CD4-positive, alpha-beta T cell treated with Interleukin-15 for 1 hour (primary cell): ENCODE data around the gene CELF5.
"Not testable (repeated sequence)": the region's sequence is repeated elsewhere in the genome, so short reads cannot be mapped to it uniquely, and the experiment has no call there.

ENCODE experiments used
- DNase-seq: peaks from one replicate; pipeline ENCODE4 v3.0.0-alpha.2; 2020

Gene CELF5

DNA sequence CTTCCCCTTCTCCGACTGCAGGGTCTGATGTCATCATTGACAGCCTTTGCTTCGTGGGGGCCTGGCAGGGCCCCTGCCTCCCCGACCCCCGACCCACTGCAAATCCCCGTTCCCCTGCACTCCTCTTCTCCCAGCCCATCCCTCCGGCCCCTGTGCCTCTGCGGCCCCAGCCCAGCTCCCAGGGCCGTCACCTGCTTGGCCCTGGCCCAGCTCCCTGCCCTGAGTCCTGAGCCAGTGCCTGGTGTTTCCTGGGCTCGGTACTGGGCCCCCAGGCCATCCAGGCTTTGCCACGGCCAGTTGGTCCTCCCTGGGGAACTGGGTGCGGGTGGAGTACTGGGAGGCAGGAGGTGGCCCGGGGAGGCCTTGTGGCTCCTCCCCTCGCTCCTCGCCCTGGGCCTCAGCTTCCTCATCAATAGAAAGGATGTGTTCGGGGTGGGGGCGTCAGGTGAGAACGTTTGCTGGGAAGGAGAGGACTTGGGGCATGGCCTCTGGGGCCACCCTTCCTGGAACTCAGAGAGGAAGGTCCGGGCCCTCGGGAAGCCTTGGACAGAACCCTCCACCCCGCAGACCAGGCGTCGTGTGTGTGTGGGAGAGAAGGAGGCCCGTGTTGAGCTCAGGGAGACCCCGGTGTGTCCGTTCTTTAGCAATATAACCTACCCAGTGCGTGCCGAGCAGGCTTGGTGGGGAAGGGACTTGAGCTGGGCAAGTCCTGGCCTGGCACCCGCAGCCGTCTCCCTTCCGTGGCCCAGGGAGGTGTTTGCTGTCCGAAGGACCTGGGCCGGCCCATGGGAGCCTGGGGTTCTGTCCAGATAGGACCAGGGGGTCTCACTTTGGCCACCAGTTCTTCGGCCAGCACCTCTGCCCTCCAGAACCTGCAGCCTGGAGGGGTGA, 15.9 kb upstream of the CELF5 start:
- DNase-seq: no peak

DNA sequence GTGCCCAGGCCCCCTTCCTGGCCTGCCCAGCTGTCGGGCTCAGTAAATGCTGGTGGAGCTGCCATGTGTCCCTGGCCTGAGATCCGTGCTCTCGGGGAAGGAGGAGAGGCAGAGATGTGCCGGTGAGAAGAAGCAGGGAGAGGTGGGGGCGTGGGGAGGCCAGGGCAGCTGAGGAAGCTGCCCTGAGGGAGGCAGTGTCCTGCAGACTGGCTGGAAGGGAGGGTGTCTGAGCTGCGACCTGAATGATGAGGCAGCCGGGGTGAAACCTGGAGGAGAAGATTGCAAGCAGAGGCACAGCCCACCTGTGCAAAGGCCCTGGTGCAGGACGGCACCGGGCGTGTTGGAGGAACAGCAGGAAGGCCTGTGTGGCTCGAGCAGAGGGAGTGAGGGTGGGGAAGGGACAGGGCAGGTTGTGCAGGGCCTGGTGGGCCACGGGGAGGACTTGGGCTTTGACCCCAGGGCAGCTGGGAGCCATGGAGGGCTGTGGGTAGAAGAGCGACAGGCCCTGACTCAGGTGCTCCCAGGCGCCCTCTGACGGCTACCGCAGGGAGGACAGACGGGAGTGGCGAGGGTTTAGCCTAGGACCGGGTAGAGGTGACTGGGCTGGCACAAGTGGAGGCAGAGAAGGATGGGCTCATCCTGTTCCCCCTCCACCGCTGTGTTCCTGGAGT, 14.0 kb upstream of the CELF5 start:
- DNase-seq: peak; percentile 64

DNA sequence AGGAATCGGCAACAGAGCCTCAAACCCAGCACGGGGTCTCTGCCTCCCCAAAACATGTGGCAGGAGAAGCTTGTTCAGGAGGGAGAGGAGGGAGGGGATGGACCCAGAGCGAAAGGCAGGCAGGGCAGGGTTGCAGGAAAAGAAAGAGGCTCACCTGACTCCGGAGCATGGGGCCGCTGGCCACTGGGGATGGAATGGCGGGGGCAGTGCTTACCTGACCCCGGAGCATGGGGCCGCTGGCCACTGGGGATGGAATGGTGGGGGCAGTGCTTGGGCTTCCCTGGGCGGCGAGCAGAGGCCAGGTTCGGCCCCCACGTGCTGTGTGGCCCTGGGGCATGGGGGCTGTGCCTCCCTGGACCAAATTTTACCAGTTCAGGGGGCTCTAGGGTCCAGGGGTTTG, 13.3 kb upstream of the CELF5 start:
- DNase-seq: no peak

DNA sequence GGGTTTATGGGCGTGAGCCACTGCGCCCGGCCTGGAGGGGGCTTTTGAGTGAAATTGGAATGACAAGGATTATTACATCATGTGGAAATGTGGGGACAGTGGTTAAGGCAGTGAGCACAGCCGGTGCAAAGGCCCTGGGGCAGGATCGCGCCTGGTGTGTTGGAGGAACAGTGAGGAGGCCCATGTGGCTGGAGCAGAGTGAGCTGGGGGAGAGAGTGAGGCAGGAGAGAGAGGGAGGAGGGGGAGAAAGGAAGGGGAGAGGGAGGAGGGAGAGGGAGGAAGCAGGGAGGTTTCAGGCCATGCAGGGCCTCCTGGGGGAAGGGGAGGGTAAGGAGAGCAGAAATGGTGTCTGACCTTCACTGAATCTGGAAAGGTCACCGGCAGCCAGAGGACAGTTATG, 11.3 kb upstream of the CELF5 start:
- no peak for DNase-seq

DNA sequence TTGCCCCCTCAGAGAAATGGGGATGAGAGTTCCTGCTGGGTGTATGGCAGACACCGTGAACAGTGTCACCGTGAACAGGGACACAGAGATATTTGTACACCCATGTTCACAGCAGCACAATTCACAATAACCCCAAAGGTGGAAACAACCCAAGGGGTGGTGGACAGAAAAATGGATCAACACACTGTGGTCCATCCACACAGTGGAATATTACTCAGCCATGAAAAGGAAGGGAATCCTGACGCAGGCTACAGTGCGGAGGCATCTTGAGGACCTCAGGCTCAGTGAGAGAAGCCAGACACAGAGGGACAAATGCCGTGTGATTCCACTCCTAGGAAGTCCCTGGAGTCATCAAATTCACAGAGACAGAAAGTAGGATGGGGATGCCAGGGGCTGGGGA, 7.6 kb upstream of the CELF5 start:
- DNase-seq: no peak

DNA sequence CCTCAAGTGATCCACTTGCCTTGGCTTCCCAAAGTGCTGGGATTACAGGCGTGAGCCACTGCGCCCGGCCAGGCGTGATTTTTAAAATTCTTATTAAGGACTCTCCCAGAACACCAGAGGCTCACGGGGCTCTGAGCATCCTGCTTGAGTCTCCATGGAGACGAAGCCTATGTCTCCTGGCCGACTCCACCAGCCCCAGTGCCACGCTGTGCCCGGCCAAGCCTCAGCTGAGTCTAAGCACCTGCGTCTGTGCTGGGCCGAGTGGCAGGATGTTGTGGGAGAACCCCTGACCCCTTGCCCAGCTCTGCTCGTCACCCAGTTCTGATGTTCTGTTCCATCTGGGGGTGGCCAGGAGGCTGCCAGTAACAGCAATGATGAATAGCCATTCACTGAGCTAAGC, 3.9 kb upstream of the CELF5 start:
- no peak for DNase-seq

DNA sequence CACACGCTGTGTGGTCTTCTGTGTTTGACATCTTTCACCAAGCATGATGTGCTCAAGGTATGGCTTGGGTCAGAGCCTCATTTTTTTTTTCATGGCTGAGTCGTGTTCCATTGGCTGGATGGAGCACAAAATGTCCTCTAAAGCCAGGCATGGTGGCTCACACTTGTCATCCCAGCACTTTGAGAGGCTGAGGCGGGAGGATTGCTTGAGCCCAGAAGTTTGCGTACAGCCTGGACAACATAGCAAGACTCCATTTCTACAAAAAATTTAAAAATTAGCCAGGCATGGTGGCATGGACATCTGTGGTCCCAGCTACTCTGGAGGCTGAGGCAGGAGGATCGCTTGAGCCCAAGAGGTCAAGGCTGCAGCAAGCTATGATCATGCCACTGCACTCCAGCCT, 2.9 kb upstream of the CELF5 start:
- not testable (repeated sequence) for DNase-seq

DNA sequence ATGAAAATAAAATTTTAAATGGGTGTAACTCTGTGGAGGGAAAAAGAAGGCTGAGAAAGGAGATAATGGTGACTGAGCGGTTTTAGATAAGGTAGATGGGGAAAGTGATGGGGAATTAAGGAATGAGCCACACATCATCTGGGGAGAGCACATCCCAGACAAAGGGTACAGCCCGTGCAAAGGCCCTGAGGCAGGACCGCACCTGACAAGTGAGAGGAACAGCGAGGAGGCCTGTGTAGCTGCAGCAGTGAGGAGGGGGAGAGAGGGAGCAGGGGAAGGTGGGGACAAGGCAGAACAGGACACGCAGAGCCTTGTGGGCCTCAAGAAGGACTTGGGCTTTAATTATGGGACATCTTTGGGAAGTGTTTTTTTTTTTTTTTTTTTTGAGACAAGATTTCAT, 1.8 kb upstream of the CELF5 start:
- DNase-seq: no peak

DNA sequence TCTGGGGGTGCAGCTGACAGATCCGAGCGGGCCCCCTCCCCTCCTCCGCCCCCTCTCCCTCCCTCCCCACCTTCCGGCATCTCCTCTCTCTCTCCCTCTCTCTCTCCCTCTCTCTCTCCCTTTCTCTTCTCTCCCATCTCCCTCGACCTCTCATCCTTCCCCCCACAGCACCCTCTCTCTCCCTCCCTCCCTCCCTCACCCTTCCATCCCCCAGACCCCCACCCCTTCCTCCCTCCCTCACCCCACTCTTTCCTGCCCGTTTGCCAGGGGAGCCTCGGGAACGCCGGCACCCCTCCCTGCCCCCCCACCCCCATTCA, 666 bp downstream of the CELF5 start:
- DNase-seq: no peak

DNA sequence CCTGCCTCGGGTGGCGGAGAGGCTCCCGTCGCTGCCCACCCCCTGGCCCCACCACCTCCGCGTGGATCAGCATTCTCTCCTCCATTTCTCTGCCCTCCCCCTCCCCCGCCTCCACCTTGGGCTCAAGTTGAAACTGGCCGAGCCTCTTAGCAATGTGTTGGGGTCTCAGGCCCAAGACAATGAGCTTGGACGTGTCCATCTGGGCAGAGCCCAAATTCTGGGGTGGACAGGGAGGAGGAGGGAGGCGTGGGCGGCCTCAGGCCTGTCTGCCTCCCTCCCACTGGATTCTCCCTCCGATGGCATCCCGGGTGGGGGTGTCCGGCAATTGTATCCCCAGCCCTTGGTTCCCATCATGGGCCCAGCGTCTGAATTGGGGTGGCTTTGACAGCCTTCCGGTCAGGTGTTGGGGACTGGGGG, 1.2 kb downstream of the CELF5 start:
- DNase-seq: no peak

DNA sequence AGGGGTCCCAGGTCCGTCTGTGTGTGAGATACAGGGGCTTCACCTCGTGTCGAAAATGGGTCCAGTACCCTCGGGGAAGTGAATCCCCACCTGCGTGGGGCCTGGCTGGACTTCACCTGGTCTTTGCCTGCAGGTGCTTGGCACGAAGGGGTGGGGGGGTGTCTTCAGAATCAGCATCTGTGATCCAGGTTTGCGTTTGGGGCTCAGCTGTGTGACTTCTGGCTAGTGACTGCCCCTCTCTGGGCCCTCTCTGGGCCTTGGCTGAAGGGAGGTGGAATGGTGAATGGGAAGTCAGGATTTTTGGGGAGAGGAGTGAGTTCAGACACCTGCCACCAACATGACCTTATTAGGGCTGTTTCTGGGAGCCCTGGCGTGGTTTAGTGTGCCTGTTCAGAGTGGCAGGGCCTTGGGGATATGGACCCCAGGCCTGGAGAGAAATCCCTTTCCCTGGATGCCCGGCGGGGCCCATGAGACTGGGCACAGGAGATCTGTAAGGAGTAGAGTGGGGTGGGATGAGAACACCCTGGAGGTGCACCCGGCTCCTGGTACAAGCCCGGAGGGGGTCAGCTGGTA, 2.7 kb downstream of the CELF5 start:
- no peak for DNase-seq

DNA sequence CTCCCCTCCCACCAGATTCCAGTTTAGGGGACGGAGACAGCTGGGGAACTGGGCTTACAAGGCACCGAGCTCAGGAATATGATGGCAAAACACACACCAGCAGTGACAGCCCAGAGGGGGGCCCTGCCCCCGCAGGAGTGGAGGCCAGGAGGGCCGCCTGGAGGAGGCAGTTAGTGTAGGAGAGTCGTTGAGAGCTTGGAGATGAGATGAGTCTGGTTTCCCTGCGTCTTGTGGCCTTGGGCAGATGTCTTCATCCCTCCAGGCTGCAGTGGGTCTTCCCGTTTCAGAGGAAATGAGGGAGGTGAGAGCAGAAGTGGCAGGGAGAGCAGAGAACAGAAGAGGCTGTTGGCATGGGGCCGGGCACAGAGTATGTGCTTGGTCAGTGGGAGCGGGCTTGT, 4.9 kb downstream of the CELF5 start:
- DNase-seq: no peak

DNA sequence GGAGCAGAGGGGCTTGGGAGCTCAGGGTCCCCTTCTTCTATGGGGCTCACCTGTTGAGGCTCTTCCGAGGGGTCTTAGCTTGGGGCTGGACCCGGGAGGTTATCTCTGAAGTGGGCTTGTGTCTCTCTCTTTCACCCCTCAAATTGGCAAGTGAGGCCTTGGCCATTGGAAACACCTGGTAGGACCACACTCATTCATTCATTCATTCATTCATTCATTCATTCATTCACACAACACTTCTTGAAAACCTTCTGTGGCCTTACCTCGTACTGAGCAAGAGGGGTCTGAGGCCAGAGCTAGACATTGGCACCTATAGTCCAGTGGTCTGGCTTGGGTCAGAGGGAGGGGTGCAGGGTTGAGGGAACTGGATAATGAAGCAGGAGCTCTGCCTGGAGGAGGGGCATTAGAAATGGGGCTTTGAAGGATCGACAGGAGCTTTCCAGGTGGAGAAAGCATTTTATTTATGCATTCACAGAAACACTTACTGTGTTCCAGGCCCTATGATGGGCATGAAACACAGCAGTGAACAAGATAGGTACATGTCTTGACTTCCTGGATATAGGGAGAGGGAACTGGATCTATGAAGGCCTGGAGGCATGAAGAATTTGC, 5.5 kb downstream of the CELF5 start:
- DNase-seq: no peak

DNA sequence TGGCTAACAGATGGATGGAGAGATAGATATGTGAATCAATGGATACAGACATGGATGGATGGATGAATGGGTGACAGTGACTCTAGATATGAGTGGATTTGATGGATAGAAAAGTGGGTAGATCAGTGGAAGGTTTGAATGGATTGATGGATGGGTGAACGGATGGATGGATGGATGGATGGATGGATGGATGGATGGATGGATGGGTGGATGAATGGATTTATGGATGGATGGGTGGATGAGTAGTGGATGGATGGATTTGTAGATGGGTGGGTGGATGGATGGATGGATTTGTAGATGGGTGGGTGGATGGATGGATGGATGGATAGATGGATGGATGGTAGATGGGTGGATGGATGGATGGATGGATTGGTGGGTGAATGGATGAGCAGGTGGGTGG, 6.8 kb downstream of the CELF5 start:
- DNase-seq: no peak

DNA sequence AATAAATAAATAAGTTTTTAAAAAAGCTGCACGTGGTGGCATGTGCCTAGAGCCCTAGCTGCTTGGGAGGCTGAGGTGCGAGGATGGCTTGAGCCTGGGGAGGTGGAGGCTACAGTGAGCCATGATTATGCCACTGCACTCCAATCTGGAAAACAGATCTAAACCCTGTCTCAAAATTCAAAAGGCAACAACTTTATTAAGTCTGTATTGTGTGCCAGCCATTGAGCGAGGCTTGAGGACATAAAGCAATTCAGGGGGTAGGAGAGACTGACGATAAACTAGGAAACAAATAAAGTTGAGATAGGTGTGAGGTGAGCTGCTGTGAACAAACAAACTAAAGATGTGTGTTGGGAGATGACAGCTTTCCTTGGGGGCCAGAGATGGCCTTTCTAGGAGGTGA, 8.7 kb downstream of the CELF5 start:
- DNase-seq: no peak

DNA sequence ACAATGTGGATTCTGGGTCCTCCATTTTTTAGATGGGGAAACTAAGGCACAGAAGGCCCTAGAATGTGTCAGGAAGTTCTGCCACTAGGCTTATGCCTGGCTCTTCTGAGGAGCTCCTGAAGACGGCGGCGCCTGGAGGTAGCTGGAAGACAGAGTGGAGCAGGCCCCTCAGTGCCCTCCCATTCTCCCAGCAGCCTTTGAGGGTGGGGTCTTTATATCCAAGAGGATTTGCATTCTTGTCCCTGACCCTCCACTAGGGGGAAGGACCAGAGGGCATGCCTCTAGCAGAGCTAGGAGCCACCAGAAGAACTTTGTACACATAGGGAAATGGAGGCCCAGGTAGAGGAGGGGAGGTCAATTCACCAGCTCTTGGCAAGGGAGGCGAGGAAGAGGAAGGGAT, 9.4 kb downstream of the CELF5 start:
- no peak for DNase-seq

DNA sequence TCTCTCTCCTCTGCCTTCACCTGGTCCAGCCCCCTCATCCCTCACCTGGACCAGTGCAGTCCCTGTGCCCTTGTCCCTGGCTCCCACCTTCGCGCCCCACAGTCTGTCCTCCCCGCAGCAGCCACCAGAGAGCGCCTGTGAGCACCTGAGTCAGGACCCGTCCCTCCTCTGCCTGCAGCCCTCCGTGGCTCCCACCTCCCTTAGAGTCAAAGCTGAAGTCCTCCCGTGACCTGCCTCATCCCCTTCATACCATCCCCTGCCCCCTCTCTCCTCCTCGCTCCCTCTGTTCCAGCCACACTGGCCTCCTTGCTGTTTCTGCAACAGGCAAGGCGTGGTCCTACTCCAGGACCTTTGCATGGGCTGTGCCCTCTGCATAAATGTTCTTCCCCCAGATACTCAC, 10.3 kb downstream of the CELF5 start:
- DNase-seq: no peak

DNA sequence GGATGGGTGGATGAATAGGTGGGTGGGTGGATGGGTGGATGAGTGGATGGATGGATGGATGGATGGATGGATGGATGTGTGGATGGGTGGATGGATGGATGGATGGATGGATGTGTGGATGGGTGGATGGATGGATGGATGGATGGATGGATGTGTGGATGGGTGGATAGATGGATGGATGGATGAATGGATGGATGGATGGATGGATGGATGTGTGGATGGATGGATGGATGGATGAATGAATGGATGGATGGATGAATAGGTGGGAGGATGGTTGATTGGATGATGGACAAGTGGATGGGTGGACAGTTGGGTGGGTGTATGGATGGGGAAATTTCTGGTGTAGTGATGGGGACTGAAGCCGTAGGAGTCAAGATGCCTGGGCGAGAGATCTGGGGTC, 11.1 kb downstream of the CELF5 start:
- DNase-seq: not testable (repeated sequence)

DNA sequence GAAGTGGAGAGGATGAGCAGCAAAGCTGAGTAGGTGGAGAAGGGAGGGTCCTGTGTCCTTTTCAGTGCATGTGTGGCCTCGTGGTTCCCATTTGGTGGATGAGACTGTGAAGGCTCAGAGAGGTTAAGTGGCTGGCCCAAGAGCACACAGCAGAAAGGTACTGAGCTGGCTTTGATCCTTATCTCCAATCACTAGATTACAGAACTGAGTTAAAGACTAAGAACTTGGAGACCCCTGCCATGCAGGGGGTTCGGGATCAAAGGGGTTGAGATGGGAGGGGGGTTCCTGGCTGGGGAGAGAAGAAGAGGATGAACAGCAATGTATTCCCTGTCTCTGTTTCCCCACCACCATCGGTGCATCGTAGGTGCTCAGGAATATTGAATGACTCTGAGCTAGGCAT, 11.8 kb downstream of the CELF5 start:
- DNase-seq: no peak

DNA sequence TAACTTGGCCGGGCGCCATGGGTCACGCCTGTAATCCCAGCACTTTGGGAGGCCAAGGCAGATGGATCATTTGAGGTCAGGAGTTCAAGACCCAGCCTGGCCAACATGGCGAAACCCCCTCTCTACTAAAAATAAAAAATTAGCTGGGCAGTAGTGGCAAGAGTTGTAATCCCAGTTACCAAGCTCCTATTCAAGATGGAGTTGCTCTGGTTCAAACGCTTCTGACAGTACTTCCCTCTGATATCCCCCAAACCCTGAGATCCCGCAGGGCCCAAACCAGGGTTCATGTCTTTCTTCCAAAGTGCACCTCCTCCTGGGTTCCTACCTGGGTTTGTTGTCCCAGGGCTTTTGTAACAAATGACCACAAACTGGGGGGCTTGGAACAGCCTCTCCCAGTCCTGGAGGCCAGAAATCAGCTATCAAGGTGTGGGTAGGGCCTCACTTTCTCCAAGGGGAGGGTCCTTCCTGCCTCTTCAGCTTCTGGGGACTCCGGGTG, 13.7 kb downstream of the CELF5 start:
- DNase-seq: no peak

DNA sequence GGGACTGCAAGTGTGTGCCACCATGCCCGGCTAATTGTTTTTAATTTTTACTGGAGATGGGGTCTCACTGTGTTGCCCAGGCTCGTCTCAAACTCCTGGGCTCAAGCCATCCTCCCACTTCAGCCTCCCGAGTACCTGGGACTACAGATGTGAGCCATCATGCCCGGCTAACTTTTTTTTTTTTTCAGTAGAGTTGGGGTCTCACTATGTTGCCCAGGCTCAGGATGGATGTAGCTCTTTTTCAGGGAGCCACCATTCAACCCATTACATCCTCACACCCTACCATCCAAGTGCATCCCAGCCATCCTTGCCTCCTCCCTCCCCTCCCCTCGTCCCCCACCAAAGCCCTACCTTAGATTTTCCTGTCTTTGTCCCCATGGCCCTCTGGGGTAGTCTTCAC, 14.9 kb downstream of the CELF5 start:
- no peak for DNase-seq

DNA sequence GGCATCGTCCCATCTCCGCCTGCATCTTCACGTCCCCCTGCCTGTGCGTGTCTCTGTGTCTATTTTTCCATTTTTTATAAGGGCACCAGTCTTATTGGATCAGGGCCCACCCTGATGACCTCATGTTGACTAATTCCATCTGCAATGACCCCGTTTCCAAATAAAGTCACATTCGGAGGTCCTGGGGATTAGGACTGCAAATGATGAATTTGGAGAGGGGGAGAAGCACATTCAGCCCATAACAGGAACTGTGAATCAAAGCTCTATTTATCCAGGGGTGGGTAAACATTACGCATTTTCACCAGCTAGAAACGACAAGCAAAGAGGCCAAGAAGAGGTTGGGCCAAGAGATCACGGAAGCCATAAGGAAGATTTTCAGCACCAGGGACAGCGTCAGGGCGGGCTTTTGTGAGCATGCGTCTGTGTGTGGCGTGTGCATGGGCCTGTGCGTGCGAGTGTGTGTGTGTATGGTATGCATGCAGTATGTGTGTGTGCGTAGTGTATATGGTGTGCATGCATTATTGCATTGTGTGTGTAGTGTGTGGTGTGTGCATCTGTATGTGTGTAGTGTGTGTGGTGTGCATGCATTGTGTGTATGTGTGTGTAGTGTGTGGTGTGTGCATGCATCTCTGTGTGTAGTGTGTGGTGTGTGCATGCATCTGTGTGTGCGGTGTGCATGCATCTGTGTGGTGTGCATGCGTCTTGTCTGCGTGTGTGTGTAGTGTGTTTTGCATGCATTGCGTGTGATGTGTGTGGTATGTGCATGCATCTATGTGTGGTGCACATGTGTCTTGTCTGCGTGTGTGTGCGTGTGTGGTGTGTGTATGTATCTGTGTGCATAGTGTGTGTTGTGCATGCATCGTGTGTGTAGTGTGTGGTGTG, 19.6 kb downstream of the CELF5 start:
- DNase-seq: no peak

DNA sequence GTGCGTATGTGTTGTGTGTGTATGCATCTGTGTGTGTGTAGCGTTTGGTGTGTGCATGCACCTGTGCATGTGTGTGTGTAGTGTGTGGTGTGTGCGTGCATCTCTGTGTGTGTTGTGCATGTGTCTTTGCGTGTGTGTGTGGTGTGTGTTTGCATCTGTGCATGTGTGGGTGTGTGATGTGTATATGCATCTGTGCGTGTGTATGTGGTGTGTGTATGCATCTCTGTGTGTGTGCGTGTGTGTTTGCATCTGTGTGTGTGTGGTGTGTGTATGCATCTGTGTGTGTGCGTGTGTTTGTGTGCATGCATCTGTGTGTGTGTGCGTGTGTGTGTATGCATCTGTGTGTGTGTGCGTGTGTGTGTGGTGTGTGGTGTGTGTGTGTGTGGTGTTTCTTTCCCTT, 20.6 kb downstream of the CELF5 start:
- DNase-seq: no peak
